Measurements from ENCODE around the gene APBA2.

DNA sequence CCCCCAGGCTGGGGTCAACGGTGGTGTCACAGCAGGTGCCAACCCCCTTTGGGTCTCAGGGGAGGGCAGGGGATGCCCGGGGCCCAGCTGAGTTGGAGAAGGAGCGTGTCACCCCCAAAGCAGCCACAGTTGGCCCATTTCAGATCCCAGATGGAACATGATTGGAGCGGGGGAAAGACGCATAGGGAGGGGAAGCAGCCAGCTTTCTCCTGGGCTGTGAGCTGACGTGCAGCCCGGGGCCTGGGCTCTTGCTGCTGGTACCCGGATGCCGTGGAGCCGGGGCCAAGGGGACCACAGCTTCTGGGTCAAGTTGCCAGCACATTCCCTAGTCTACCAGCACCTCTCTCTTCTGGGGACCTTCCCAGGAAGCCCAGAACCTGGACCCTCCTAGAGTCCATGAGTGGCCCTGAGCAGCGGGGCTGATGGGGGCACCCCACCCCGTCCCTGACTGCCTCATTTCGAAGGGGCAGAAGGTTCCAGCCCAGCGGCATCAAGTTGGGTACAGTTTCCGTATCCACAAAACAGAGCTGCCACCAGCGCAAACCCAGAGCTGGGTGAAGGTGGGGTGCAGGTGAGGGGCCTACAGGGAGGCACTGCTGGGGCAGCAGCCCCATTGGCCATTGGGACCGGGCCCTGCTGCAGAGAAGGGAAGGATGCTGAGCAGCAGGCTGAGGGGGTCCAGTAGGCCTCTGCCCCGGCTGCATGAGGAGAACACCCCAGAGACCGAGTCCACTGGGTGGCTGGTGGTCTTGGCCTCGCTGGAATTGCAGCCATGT, 235.0 kb downstream of the APBA2 start:
- TF ChIP-seq, protein P1, sequence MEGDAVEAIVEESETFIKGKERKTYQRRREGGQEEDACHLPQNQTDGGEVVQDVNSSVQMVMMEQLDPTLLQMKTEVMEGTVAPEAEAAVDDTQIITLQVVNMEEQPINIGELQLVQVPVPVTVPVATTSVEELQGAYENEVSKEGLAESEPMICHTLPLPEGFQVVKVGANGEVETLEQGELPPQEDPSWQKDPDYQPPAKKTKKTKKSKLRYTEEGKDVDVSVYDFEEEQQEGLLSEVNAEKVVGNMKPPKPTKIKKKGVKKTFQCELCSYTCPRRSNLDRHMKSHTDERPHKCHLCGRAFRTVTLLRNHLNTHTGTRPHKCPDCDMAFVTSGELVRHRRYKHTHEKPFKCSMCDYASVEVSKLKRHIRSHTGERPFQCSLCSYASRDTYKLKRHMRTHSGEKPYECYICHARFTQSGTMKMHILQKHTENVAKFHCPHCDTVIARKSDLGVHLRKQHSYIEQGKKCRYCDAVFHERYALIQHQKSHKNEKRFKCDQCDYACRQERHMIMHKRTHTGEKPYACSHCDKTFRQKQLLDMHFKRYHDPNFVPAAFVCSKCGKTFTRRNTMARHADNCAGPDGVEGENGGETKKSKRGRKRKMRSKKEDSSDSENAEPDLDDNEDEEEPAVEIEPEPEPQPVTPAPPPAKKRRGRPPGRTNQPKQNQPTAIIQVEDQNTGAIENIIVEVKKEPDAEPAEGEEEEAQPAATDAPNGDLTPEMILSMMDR (IDR thresholded peaks at IDR 0.05), result no peak
- TF ChIP-seq POLR2A (IDR thresholded peaks at IDR 0.05), result no peak
